Retinal pigment epithelial cell (primary cell): ENCODE measurements around the gene MPIG6B.
"Not testable (repeated sequence)": the region's sequence is repeated elsewhere in the genome, so short reads cannot be mapped to it uniquely, and the experiment has no call there.

Experiments used
- DNase-seq: peaks from one replicate; pipeline ENCODE4 v3.0.0-alpha.2; 2010; ENCODE audit warnings: low read depth
- H3K4me3 ChIP-seq: 2 replicates; pipeline ENCODE4 v1.5.1; 2011; ENCODE audit warnings: mild to moderate bottlenecking, low read length, control low read depth, moderate library complexity
- TF ChIP-seq, protein P1 (sequence below): conservative IDR thresholded peaks from 2 replicates; pipeline ENCODE4 v1.5.1; 2011; ENCODE audit warnings: low read depth, low read length, control low read depth, inconsistent platforms

The MPIG6B gene

GRCh38 chr6:31708224-31708623 is 14.9 kb upstream of the MPIG6B start:
- H3K4me3 ChIP-seq, result no peak overlapping the region
- DNase-seq, result no peak
- TF ChIP-seq, protein P1, sequence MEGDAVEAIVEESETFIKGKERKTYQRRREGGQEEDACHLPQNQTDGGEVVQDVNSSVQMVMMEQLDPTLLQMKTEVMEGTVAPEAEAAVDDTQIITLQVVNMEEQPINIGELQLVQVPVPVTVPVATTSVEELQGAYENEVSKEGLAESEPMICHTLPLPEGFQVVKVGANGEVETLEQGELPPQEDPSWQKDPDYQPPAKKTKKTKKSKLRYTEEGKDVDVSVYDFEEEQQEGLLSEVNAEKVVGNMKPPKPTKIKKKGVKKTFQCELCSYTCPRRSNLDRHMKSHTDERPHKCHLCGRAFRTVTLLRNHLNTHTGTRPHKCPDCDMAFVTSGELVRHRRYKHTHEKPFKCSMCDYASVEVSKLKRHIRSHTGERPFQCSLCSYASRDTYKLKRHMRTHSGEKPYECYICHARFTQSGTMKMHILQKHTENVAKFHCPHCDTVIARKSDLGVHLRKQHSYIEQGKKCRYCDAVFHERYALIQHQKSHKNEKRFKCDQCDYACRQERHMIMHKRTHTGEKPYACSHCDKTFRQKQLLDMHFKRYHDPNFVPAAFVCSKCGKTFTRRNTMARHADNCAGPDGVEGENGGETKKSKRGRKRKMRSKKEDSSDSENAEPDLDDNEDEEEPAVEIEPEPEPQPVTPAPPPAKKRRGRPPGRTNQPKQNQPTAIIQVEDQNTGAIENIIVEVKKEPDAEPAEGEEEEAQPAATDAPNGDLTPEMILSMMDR, result no peak

- not testable (repeated sequence) for H3K4me3 ChIP-seq, DNase-seq
These were observed 14.0 kb upstream of the MPIG6B start for GRCh38 chr6:31709157-31709556.

GRCh38 chr6:31710523-31711219 is 12.5 kb upstream of the MPIG6B start:
- DNase-seq, result no peak
- TF ChIP-seq, protein P1, result no peak
- H3K4me3 ChIP-seq, result no peak overlapping the region

- DNase-seq, result no peak
- no peak overlapping the region for H3K4me3 ChIP-seq
- TF ChIP-seq, protein P1, result no peak
These were observed 11.9 kb upstream of the MPIG6B start for GRCh38 chr6:31711233-31711632.

- DNase-seq, result no peak
- H3K4me3 ChIP-seq, result no peak overlapping the region
- TF ChIP-seq, protein P1, result peak; percentile 43
These were observed 10.9 kb upstream of the MPIG6B start for GRCh38 chr6:31712296-31712695.

- TF ChIP-seq, protein P1, result no peak
- no peak for DNase-seq
- no peak overlapping the region for H3K4me3 ChIP-seq
These were observed 9.7 kb upstream of the MPIG6B start for GRCh38 chr6:31713465-31713864.

GRCh38 chr6:31713991-31714684 is 9.0 kb upstream of the MPIG6B start:
- no peak overlapping the region for H3K4me3 ChIP-seq
- no peak for DNase-seq
- TF ChIP-seq, protein P1, result no peak
